COR-L47 (cell line): ENCODE data around the gene ICOSLG.
"Not testable (repeated sequence)": the region's sequence is repeated elsewhere in the genome, so short reads cannot be mapped to it uniquely, and the experiment has no call there.

Source experiments
- DNase-seq: peaks from one replicate; lab custom pipeline; 2025; lab: John Stamatoyannopoulos, UW

ICOSLG gene

DNA sequence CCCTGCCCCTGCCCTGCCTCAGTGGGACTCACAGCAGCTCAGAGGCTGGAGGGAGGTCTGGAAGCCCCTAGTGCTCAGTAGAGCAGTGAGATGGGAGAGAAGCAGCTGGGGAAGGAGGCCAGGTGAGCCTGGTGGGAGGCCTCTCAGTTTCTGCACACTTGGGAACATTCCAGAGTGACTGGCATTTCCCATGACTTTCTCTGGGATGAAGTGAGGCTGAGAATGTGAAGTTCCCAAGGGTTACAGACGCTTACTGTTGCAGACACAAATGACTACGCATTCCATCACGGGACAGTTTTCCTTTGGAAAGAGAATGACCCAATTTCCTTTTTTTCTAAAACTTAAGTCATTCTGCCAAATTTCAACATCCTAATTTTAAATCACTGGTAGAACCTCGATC, 59.2 kb downstream of the ICOSLG start:
- not testable (repeated sequence) for DNase-seq

GRCh38 chr21:44176127-44176526, 64.6 kb downstream of the ICOSLG start:
- not testable (repeated sequence) for DNase-seq

GRCh38 chr21:44175189-44175588, 65.6 kb downstream of the ICOSLG start:
- not testable (repeated sequence) for DNase-seq
